GM18526 (cell line): ENCODE data around the gene PRKCE.

Source experiments
- POLR2A ChIP-seq: IDR thresholded peaks from 3 replicates; pipeline ENCODE4 v1.6.1; 2011; ENCODE audit not compliant: insufficient read length; ENCODE audit errors: extremely low read depth

PRKCE gene

GRCh38 chr2:46143429-46144132, 492.1 kb downstream of the PRKCE start:
- TF ChIP-seq POLR2A = no peak

- no peak for TF ChIP-seq POLR2A
Observed at GRCh38 chr2:46144133-46144800, 492.8 kb downstream of the PRKCE start.

GRCh38 chr2:46145017-46145416, 493.5 kb downstream of the PRKCE start:
- TF ChIP-seq POLR2A = no peak

GRCh38 chr2:46145840-46146239, 494.4 kb downstream of the PRKCE start:
- no peak for TF ChIP-seq POLR2A

GRCh38 chr2:46146866-46147502, 495.5 kb downstream of the PRKCE start:
- TF ChIP-seq POLR2A = no peak

GRCh38 chr2:46147626-46148368, 496.3 kb downstream of the PRKCE start:
- no peak for TF ChIP-seq POLR2A

GRCh38 chr2:46148369-46148736, 496.9 kb downstream of the PRKCE start:
- no peak for TF ChIP-seq POLR2A

GRCh38 chr2:46150445-46150955, 499.0 kb downstream of the PRKCE start:
- no peak for TF ChIP-seq POLR2A

- TF ChIP-seq POLR2A = no peak
Observed at GRCh38 chr2:46151577-46151976, 500.1 kb downstream of the PRKCE start.

- TF ChIP-seq POLR2A = no peak
Observed at GRCh38 chr2:46153996-46154753, 502.7 kb downstream of the PRKCE start.

- no peak for TF ChIP-seq POLR2A
Observed at GRCh38 chr2:46157072-46157965, 505.8 kb downstream of the PRKCE start.

- TF ChIP-seq POLR2A = no peak
Observed at GRCh38 chr2:46157966-46158310, 506.5 kb downstream of the PRKCE start.

GRCh38 chr2:46158661-46159060, 507.2 kb downstream of the PRKCE start:
- no peak for TF ChIP-seq POLR2A

- TF ChIP-seq POLR2A = no peak
Observed at GRCh38 chr2:46160326-46160725, 508.9 kb downstream of the PRKCE start.

- TF ChIP-seq POLR2A = no peak
Observed at GRCh38 chr2:46161315-46161714, 509.8 kb downstream of the PRKCE start.
